Measurements from ENCODE around the gene PLB1. TPM values are rescaled to one million over a fixed set of nuclear protein-coding genes. Genes with fewer than 3 reads are reported as not detected.

Gene PLB1
- total and polyA plus RNA-seq, 2 experiments from 2014 or later, result 0.06 to 0.21 TPM

DNA sequence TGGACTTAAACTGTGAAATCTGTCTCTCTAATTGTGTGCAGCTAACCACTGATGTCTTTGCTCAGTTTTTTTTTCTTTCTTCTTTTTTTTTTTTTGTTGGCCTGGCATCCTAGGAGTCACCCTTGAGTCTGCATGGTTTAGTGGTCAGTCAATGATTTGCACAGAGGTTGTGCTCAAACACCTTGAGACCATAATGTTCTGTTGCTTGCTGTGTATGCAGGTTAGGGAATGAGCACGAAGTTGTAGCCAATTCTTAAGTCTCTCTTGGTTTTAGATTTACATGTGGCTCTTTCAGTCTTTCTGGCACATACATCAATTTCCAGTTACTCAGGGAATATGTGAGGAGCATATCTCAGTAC, 16.7 kb downstream of the PLB1 start:
- H3K4me2 ChIP-seq, result no peak overlapping the region
- peaks cover 3% of the 10 kb centered on the region; the same call in 2 of the 3 replicates for H3K9me3 Mint-ChIP-seq
- no peaks in the 10 kb centered on the region for H3K36me3 ChIP-seq (ENCODE audit: insufficient read depth)
- no peak overlapping the region for H3K27ac ChIP-seq (ENCODE audit: low read depth)
- no peaks in the 10 kb centered on the region for H3K36me3 Mint-ChIP-seq (ENCODE audit: low read depth)
- no peaks in the 10 kb centered on the region for H3K79me2 ChIP-seq (replicated peaks; ENCODE audit: insufficient read depth)
- no peaks in the 10 kb centered on the region for H3K27me3 Mint-ChIP-seq (ENCODE audit: insufficient read depth, low read depth, poor library complexity)
- no peaks in the 10 kb centered on the region for H3K27me3 ChIP-seq (ENCODE audit: insufficient read depth)
- DNase-seq (ENCODE audit: low spot score) (no peak), ATAC-seq (no peak)
- no peaks in the 10 kb centered on the region for H3K4me1 ChIP-seq (ENCODE audit: insufficient read depth)
- no peak overlapping the region for H3K4me3 Mint-ChIP-seq
- H4K20me1 ChIP-seq (replicated peaks; ENCODE audit: insufficient read depth), result no peaks in the 10 kb centered on the region
- no peaks in the 10 kb centered on the region for H3K4me1 Mint-ChIP-seq
- H3K9me2 ChIP-seq (ENCODE audit: insufficient read depth), result no peaks in the 10 kb centered on the region; the same call in 1 of the 2 replicates
- H2AFZ ChIP-seq, result no peak overlapping the region
- no peak overlapping the region for H3K27ac Mint-ChIP-seq
- no peaks in the 10 kb centered on the region for H3F3A ChIP-seq (replicated peaks; ENCODE audit: low read depth)
- no peak for TF ChIP-seq CREB1 (CRISPR knock-in tag; IDR thresholded peaks at IDR 0.05; ENCODE audit: low read depth)
- no peak for TF ChIP-seq ZNF114 (CRISPR knock-in tag; IDR thresholded peaks at IDR 0.05)
- no peak for TF ChIP-seq ZNF331 (CRISPR knock-in tag; IDR thresholded peaks at IDR 0.05; ENCODE audit: low read depth)
- TF ChIP-seq EZH2phosphoT487 (IDR thresholded peaks at IDR 0.05; ENCODE audit: unreplicated experiment), result no peak
- TF ChIP-seq JUNB (IDR thresholded peaks at IDR 0.05; ENCODE audit: unreplicated experiment), result no peak
- TF ChIP-seq, protein P1, sequence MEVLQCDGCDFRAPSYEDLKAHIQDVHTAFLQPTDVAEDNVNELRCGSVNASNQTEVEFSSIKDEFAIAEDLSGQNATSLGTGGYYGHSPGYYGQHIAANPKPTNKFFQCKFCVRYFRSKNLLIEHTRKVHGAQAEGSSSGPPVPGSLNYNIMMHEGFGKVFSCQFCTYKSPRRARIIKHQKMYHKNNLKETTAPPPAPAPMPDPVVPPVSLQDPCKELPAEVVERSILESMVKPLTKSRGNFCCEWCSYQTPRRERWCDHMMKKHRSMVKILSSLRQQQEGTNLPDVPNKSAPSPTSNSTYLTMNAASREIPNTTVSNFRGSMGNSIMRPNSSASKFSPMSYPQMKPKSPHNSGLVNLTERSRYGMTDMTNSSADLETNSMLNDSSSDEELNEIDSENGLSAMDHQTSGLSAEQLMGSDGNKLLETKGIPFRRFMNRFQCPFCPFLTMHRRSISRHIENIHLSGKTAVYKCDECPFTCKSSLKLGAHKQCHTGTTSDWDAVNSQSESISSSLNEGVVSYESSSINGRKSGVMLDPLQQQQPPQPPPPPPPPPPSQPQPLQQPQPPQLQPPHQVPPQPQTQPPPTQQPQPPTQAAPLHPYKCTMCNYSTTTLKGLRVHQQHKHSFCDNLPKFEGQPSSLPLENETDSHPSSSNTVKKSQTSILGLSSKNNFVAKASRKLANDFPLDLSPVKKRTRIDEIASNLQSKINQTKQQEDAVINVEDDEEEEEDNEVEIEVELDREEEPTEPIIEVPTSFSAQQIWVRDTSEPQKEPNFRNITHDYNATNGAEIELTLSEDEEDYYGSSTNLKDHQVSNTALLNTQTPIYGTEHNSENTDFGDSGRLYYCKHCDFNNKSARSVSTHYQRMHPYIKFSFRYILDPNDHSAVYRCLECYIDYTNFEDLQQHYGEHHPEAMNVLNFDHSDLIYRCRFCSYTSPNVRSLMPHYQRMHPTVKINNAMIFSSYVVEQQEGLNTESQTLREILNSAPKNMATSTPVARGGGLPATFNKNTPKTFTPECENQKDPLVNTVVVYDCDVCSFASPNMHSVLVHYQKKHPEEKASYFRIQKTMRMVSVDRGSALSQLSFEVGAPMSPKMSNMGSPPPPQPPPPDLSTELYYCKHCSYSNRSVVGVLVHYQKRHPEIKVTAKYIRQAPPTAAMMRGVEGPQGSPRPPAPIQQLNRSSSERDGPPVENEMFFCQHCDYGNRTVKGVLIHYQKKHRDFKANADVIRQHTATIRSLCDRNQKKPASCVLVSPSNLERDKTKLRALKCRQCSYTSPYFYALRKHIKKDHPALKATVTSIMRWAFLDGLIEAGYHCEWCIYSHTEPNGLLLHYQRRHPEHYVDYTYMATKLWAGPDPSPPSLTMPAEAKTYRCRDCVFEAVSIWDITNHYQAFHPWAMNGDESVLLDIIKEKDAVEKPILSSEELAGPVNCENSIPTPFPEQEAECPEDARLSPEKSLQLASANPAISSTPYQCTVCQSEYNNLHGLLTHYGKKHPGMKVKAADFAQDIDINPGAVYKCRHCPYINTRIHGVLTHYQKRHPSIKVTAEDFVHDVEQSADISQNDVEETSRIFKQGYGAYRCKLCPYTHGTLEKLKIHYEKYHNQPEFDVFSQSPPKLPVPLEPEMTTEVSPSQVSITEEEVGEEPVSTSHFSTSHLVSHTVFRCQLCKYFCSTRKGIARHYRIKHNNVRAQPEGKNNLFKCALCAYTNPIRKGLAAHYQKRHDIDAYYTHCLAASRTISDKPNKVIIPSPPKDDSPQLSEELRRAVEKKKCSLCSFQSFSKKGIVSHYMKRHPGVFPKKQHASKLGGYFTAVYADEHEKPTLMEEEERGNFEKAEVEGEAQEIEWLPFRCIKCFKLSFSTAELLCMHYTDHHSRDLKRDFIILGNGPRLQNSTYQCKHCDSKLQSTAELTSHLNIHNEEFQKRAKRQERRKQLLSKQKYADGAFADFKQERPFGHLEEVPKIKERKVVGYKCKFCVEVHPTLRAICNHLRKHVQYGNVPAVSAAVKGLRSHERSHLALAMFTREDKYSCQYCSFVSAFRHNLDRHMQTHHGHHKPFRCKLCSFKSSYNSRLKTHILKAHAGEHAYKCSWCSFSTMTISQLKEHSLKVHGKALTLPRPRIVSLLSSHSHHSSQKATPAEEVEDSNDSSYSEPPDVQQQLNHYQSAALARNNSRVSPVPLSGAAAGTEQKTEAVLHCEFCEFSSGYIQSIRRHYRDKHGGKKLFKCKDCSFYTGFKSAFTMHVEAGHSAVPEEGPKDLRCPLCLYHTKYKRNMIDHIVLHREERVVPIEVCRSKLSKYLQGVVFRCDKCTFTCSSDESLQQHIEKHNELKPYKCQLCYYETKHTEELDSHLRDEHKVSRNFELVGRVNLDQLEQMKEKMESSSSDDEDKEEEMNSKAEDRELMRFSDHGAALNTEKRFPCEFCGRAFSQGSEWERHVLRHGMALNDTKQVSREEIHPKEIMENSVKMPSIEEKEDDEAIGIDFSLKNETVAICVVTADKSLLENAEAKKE (CRISPR knock-in tag; IDR thresholded peaks at IDR 0.05), result no peak
- TF ChIP-seq CTCF (conservative IDR thresholded peaks at IDR 0.05; ENCODE audit: low read depth in 2 of 2), result no peak
- TF ChIP-seq, protein P2, sequence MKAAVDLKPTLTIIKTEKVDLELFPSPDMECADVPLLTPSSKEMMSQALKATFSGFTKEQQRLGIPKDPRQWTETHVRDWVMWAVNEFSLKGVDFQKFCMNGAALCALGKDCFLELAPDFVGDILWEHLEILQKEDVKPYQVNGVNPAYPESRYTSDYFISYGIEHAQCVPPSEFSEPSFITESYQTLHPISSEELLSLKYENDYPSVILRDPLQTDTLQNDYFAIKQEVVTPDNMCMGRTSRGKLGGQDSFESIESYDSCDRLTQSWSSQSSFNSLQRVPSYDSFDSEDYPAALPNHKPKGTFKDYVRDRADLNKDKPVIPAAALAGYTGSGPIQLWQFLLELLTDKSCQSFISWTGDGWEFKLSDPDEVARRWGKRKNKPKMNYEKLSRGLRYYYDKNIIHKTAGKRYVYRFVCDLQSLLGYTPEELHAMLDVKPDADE (IDR thresholded peaks at IDR 0.05), result no peak
- TF ChIP-seq, protein P3, sequence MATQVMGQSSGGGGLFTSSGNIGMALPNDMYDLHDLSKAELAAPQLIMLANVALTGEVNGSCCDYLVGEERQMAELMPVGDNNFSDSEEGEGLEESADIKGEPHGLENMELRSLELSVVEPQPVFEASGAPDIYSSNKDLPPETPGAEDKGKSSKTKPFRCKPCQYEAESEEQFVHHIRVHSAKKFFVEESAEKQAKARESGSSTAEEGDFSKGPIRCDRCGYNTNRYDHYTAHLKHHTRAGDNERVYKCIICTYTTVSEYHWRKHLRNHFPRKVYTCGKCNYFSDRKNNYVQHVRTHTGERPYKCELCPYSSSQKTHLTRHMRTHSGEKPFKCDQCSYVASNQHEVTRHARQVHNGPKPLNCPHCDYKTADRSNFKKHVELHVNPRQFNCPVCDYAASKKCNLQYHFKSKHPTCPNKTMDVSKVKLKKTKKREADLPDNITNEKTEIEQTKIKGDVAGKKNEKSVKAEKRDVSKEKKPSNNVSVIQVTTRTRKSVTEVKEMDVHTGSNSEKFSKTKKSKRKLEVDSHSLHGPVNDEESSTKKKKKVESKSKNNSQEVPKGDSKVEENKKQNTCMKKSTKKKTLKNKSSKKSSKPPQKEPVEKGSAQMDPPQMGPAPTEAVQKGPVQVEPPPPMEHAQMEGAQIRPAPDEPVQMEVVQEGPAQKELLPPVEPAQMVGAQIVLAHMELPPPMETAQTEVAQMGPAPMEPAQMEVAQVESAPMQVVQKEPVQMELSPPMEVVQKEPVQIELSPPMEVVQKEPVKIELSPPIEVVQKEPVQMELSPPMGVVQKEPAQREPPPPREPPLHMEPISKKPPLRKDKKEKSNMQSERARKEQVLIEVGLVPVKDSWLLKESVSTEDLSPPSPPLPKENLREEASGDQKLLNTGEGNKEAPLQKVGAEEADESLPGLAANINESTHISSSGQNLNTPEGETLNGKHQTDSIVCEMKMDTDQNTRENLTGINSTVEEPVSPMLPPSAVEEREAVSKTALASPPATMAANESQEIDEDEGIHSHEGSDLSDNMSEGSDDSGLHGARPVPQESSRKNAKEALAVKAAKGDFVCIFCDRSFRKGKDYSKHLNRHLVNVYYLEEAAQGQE (IDR thresholded peaks at IDR 0.05; ENCODE audit: unreplicated experiment), result no peak
- TF ChIP-seq NANOG (IDR thresholded peaks at IDR 0.05; ENCODE audit: borderline replicate concordance), result no peak
- no peak for TF ChIP-seq EZH2 (IDR thresholded peaks at IDR 0.05; ENCODE audit: low read depth, unreplicated experiment)
- no peak for TF ChIP-seq STAT1 (IDR thresholded peaks at IDR 0.05; ENCODE audit: unreplicated experiment)
- TF ChIP-seq POLR2AphosphoS5 (IDR thresholded peaks at IDR 0.05; ENCODE audit: low read depth), result no peak
- H3K4me3 ChIP-seq, result no peak overlapping the region
